PC-3 (cell line): ENCODE results near the gene CACNA1E. TPM values are rescaled to one million over a fixed set of nuclear protein-coding genes. Genes with fewer than 3 reads are reported as not detected.

Experiments
- ATAC-seq: fragments of 200-7000 bp; cut with Tn5 transposase; 2 replicates; pipeline ENCODE4 v1.9.1; 2020; ENCODE audit warnings: mild to moderate bottlenecking, moderate library complexity
- BruUV-seq: library from RNA; stranded (reverse); fragments of 400-500 nt; replicated peaks from 2 replicates; lab custom pipeline; 2021; lab: Mats Ljungman, UMichigan
- CTCF ChIA-PET: fragments of 300-600 bp; sonication (Branson Sonifier 250); formaldehyde crosslinking; loops from one replicate; lab custom pipeline; 2022; ENCODE audit warnings: antibody characterized with exemption; lab: Charles Lee
- POLR2A ChIA-PET: fragments of 300-600 bp; sonication (Branson Sonifier 250); formaldehyde crosslinking; loops from one replicate; lab custom pipeline; 2022; ENCODE audit warnings: antibody characterized with exemption; ENCODE audit not compliant: unreplicated experiment; lab: Charles Lee
- DNase-seq: peaks from one replicate; pipeline ENCODE4 v3.0.0-alpha.2; 2015
- H2AFZ ChIP-seq: fragments of 300-600 bp; sonication (generic); 2 replicates; pipeline ENCODE4 v1.6.0; 2016; ENCODE audit warnings: antibody characterized with exemption, low read length
- H3F3A ChIP-seq: fragments of 300-600 bp; sonication (generic); one replicate; pipeline ENCODE4 v1.6.0; 2017; ENCODE audit warnings: antibody characterized with exemption, low read length, control low read depth, mild to moderate bottlenecking; ENCODE audit not compliant: unreplicated experiment
- H3K27ac ChIP-seq: fragments of 300-600 bp; sonication (generic); 2 replicates; pipeline ENCODE4 v1.5.1; 2016; ENCODE audit warnings: mild to moderate bottlenecking, low read length
- H3K27me3 ChIP-seq: fragments of 300-600 bp; sonication (generic); 2 replicates; pipeline ENCODE4 v1.6.1; 2016; ENCODE audit warnings: low read length, mixed read lengths
- H3K36me3 ChIP-seq: fragments of 300-600 bp; sonication (generic); 2 replicates; pipeline ENCODE4 v1.6.1; 2016; ENCODE audit warnings: low read depth, mixed run types, low read length, mixed read lengths
- H3K4me1 ChIP-seq: fragments of 300-600 bp; sonication (generic); 2 replicates; pipeline ENCODE4 v1.5.1; 2016; ENCODE audit warnings: low read length; ENCODE audit not compliant: insufficient read depth
- H3K4me2 ChIP-seq: fragments of 300-600 bp; sonication (generic); 2 replicates; pipeline ENCODE4 v1.6.0; 2016; ENCODE audit warnings: low read length
- H3K4me3 ChIP-seq: fragments of 300-600 bp; sonication (generic); 2 replicates; pipeline ENCODE4 v1.5.1; 2016; ENCODE audit warnings: mild to moderate bottlenecking, low read length, mixed read lengths
- H3K79me2 ChIP-seq: fragments of 300-600 bp; sonication (generic); 2 replicates; pipeline ENCODE4 v1.6.1; 2017; ENCODE audit warnings: low read length, mixed read lengths
- H3K9ac ChIP-seq: fragments of 300-600 bp; sonication (generic); 2 replicates; pipeline ENCODE4 v1.6.0; 2016; ENCODE audit warnings: mild to moderate bottlenecking, low read length
- H3K9me2 ChIP-seq: fragments of 300-600 bp; sonication (generic); replicated peaks from 2 replicates; pipeline ENCODE4 v1.6.1; 2016; ENCODE audit warnings: mixed run types, low read length, mixed read lengths
- H3K9me3 ChIP-seq: fragments of 300-600 bp; sonication (generic); 2 replicates; pipeline ENCODE4 v1.6.1; 2016; ENCODE audit warnings: low read length, mixed read lengths
- H4K20me1 ChIP-seq: fragments of 300-600 bp; sonication (generic); 2 replicates; pipeline ENCODE4 v1.6.1; 2016; ENCODE audit warnings: low read length, mixed read lengths
- CTCF ChIP-seq: fragments of 300-600 bp; sonication (generic); conservative IDR thresholded peaks from 2 replicates; pipeline ENCODE4 v1.5.1; 2017; ENCODE audit warnings: antibody characterized with exemption, low read depth, mild to moderate bottlenecking, low read length
- EZH2 ChIP-seq: fragments of 300-600 bp; sonication (generic); IDR thresholded peaks from one replicate; pipeline ENCODE4 v1.6.1; 2017; ENCODE audit warnings: antibody characterized with exemption, mild to moderate bottlenecking, low read length; ENCODE audit not compliant: unreplicated experiment
- EZH2phosphoT487 ChIP-seq: fragments of 300-600 bp; sonication (generic); IDR thresholded peaks from 2 replicates; pipeline ENCODE4 v1.6.1; 2018; ENCODE audit warnings: mild to moderate bottlenecking, antibody characterized with exemption, low read length, borderline replicate concordance
- intact Hi-C: fragments of 100-400 bp; cut with micrococcal nuclease; formaldehyde crosslinking; loops from 2 replicates; pipeline ENCODE4 v1.9.0; 2023
- total RNA-seq: library from RNA; depleted of rRNA; stranded (reverse); fragments of >200 nt; gene quantifications from 2 replicates; pipeline ENCODE4 v1.2.3, GENCODE V29; 2014

CACNA1E gene
- total RNA-seq, 1 experiment from 2014 or later, result not detected

GRCh38 chr1:181809991-181810545, 326.8 kb downstream of the CACNA1E start:
- H3K36me3 ChIP-seq, result no peaks in the 10 kb centered on the region
- H3K27me3 ChIP-seq, result 0 out of 2 replicates have a peak, but pooled peaks cover 3% of the 10 kb centered on the region
- intact Hi-C loops, result no loop called here
- no peaks in the 10 kb centered on the region for H3K9me2 ChIP-seq
- H3K4me1 ChIP-seq, result no peaks in the 10 kb centered on the region
- H3K79me2 ChIP-seq, result no peaks in the 10 kb centered on the region
- no peak overlapping the region for H3K9ac ChIP-seq
- DNase-seq (no peak), ATAC-seq (no peak)
- H3K9me3 ChIP-seq, result no peaks in the 10 kb centered on the region
- H3K4me3 ChIP-seq, result no peak overlapping the region
- no peak overlapping the region for H2AFZ ChIP-seq
- ChIA-PET CTCF (no interaction called here), POLR2A (no interaction called here)
- no peaks in the 10 kb centered on the region for H3F3A ChIP-seq
- BruUV-seq, result no TSS peak
- no peaks in the 10 kb centered on the region for H4K20me1 ChIP-seq
- H3K4me2 ChIP-seq, result no peak overlapping the region
- no peak overlapping the region for H3K27ac ChIP-seq
- TF ChIP-seq EZH2 (no peak), CTCF (no peak), EZH2phosphoT487 (no peak)

DNA sequence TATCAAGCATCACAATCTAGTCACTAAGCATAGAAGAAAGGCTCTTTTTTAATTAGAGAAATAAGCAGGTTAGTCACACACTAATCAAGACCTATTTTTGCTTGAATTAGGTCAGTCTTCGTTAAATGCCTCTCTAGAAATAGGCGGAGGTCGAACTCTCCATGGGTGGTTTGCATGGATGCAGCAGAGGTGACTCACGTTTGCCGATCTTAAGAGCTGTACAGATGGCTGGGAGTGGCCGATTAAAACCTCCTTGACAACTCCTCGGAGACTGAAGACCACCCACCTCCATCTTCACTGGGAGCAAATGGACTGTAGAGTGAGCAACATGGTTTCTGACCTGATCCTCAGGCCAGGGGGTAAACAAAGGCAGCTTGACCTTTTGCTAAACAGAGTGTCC, 328.9 kb downstream of the CACNA1E start:
- CTCF ChIA-PET, result no interaction called here
- DNase-seq (no peak), ATAC-seq (no peak)
- Histone ChIP-seq H3K4me3 (no peak overlapping the region), H3K9me3 (no peaks in the 10 kb centered on the region), H3K27ac (no peak overlapping the region), H3K9me2 (no peaks in the 10 kb centered on the region), H3K36me3 (no peaks in the 10 kb centered on the region), H3F3A (no peaks in the 10 kb centered on the region), H4K20me1 (no peaks in the 10 kb centered on the region), H3K79me2 (no peaks in the 10 kb centered on the region), H3K27me3 (0 out of 2 replicates have a peak, but pooled peaks cover 3% of the 10 kb centered on the region), H3K9ac (no peak overlapping the region), H3K4me2 (no peak overlapping the region), H2AFZ (no peak overlapping the region), H3K4me1 (no peaks in the 10 kb centered on the region)
- POLR2A ChIA-PET, result no interaction called here
- intact Hi-C loops, result no loop called here
- BruUV-seq, result no TSS peak
- TF ChIP-seq CTCF (no peak), EZH2 (no peak)

- H3K4me2 ChIP-seq, result no peak overlapping the region
- TF ChIP-seq EZH2 (no peak), CTCF (no peak), EZH2phosphoT487 (no peak)
- H3K9me3 ChIP-seq, result no peaks in the 10 kb centered on the region
- no peaks in the 10 kb centered on the region for H3K9me2 ChIP-seq
- no peaks in the 10 kb centered on the region for H3F3A ChIP-seq
- CTCF ChIA-PET, result no interaction called here
- POLR2A ChIA-PET, result no interaction called here
- no peak overlapping the region for H3K4me3 ChIP-seq
- no TSS peak for BruUV-seq
- intact Hi-C loops, result no loop called here
- 0 out of 2 replicates have a peak, but pooled peaks cover 3% of the 10 kb centered on the region for H3K27me3 ChIP-seq
- H3K4me1 ChIP-seq, result no peaks in the 10 kb centered on the region
- no peaks in the 10 kb centered on the region for H3K79me2 ChIP-seq
- no peak overlapping the region for H3K9ac ChIP-seq
- H4K20me1 ChIP-seq, result no peaks in the 10 kb centered on the region
- no peaks in the 10 kb centered on the region for H3K36me3 ChIP-seq
- H2AFZ ChIP-seq, result no peak overlapping the region
- DNase-seq (no peak), ATAC-seq (no peak)
- no peak overlapping the region for H3K27ac ChIP-seq
These were observed 329.9 kb downstream of the CACNA1E start for GRCh38 chr1:181813266-181813665.
